Adipose tissue (tissue), 3 donors: ENCODE data around the gene CAPZB. TPM values are rescaled to one million over a fixed set of nuclear protein-coding genes. Genes with fewer than 3 reads are reported as not detected.

Experiments used
- H3K27ac ChIP-seq: one replicate; pipeline ENCODE4 v1.5.1; 2013; ENCODE audit warnings: low read depth, low read length
- WGBS, 3 donors: extraction: QIAGEN DNeasy Blood & Tissue Kit; methylation state at CpG; one replicate each; pipeline ENCODE4 v1.1.7; 2013; 5-methylcytosine and 5-hydroxymethylcytosine counted together
- polyA plus RNA-seq, 3 donors: library from polyadenylated mRNA; stranded (reverse); fragments of 200-250 nt; gene quantifications; one replicate each; pipeline ENCODE4 v1.2.3, GENCODE V29; 2013
- donor health status: healthy with polysubstance abuse.
- donor health status: Bipolar disorder and iron deficiency.
- donor health status: healthy.

Gene CAPZB
- polyA plus RNA-seq, 3 donors, result 69.7 to 265 (median 214) TPM

- no peak overlapping the region for H3K27ac ChIP-seq
- WGBS, 3 donors, result 64 to 89% (median 78%) methylated on average over 5 of the region's 5 CpGs
Observed at GRCh38 chr1:19368964-19369363, 116.4 kb downstream of the CAPZB start.

GRCh38 chr1:19368050-19368449, 117.3 kb downstream of the CAPZB start:
- no peak overlapping the region for H3K27ac ChIP-seq
- WGBS, 3 donors, result 86 to 97% (median 87%) methylated on average over 5 of the region's 5 CpGs

- 70 to 79% (median 76%) methylated on average over 13 of the region's 13 CpGs for WGBS, 3 donors
- H3K27ac ChIP-seq, result no peak overlapping the region
Observed at GRCh38 chr1:19367584-19368041, 117.7 kb downstream of the CAPZB start.

DNA sequence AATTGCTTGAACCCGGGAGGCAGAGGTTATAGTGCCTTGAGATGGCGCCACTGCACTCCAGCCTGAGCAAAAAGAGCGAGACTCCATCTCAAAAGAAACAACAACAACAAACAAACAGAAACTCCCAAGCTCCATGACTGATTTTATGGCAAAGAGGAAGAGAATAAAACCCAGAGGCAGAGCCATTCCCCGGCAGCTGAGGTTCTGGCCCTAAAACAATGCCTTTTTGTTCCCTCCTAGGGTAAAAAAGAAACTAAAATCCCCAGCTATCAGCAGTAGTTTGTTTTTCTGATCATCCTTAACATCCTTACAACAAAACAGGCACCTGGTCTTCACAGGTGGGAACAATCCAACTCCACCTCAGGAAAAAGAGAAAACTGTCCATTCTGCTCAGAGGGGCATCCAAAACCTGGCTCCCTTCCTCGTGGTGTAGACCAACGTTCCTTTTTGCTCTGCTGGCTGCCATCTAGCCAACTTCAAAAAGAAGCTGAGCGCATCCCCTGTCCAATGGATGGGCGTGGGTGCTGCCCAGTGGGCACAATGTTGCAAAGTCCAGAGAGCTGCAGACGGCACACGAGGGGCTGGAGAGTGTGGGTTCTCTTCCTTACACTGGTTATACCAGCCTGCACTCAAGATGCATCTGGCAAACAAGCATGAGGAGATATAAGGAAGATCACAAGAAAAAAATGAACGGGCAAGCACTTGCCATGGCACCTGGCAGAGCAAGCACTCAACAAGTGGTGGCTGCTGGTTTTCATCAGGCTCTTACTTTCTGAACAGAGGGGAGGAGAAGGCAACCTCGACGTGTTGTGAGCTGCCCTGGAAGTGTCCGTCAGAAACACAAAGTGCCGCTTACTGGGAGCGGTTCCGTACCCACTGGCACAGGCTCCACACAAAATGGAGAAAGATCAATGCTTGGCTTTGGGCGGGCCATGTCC, 118.5 kb downstream of the CAPZB start:
- H3K27ac ChIP-seq, result no peak overlapping the region
- 84 to 92% (median 89%) methylated on average over 18 of the region's 18 CpGs for WGBS, 3 donors

DNA sequence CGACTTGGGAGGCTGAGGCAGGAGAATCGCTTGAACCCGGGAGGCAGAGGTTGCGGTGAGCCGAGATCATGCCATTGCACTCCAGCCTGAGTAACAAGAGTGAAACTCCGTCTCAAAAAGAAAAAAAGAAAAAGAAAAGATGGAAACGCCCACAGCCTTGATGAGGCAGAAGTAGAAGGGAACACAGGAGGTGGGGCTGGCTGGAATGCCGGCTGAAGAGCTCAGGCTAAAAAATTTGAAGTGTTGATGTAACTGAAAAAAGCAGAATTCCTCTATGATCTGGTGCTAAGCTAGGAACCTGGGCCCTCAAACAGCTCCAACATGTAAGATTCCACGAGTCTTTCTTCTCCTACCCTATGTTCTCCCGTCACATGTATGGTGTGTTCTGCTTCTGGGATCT, 119.6 kb downstream of the CAPZB start:
- no peak overlapping the region for H3K27ac ChIP-seq
- 65 to 93% (median 84%) methylated on average over 10 of the region's 10 CpGs for WGBS, 3 donors

DNA sequence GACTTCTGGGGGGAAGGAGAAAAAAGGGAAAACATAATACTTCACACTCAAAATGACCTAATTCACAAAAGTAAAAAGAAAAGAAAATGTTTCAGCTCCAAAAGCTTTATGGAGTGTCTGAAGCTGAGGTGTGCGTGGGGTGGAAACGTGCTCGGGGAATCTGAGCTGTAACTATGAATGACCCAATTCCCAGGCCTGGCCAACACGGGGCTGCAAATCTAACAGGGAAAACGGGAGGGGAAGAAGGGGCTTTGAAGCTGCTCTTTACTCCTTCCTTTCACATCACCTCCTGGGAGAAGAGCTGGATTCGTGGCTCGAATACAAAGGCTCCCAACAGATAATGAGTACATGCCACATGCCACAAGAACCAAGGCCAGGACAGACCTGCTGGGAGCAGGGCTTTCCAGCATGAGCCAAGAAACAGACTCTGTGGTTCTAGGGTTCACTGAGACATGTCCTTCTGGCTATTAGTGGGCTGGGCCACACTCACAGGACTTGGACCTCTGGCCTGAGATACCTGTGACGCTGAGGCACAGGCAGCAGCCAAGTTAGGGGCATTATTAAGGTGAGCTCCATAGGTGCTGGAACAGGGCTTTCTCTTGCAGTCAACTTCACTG, 121.7 kb downstream of the CAPZB start:
- H3K27ac ChIP-seq, result no peak overlapping the region
- 66 to 78% (median 69%) methylated on average over 8 of the region's 8 CpGs for WGBS, 3 donors

DNA sequence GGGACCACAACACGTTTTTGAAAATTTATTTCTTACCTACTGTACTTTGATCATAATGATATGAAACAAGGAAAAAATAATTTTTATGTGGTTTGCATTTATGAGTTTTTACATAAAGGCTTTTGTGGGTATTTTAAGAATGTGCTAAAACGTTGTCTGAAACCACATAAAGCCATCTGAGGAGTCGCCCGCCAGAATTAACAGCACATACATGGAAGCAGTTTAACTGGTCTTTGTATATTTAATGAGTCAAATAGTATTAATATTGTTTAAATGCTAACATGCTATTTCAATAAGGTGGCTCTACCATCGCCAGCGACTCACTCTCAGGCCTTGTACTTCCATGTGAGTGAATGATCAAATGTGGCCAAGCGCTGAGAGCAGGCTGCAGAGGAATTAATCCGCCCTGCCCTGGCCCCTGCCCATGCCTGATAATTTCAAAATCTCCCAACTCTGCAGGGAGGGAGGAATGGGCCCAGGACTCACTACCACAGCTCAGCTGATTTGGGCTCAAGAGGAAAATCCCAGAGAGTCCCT, 123.7 kb downstream of the CAPZB start:
- no peak overlapping the region for H3K27ac ChIP-seq
- WGBS, 3 donors, result 64 to 84% (median 72%) methylated on average over 8 of the region's 8 CpGs

DNA sequence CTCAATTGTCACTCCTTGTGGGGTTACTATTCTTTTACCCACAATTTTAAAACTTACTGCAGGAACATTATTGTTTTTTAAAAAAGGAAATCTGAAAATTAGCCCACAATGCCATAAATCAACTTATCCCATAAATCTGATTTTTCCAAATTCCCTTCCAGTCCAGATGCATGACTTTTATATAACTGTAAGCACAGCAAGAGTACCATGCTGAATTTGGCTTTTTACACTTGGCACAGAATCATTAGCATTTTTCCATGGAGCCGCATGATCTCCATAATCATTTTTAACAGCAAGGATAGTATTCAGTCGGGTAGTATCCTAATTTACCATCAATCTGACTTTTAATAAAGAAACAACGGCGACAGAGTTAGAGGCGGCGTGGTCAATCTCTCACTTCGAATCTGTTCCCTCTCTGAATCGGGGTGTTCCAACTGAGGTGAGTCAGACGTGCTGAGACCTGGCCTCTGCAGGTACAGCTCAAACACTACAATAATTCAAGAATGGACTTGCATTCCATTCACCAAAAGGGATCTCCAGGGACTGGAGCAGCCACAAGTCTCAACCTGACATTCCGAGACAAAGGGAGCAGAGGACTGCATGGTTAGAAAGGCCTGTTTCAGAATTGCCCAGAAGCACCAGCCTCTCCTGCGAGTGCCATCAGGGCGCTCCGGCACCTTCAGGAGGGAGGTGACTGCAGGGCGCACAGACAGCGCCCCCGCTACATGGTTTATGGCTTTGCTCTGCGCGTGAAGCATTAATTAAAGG, 124.3 kb downstream of the CAPZB start:
- no peak overlapping the region for H3K27ac ChIP-seq
- 83 to 91% (median 91%) methylated on average over 18 of the region's 18 CpGs for WGBS, 3 donors

DNA sequence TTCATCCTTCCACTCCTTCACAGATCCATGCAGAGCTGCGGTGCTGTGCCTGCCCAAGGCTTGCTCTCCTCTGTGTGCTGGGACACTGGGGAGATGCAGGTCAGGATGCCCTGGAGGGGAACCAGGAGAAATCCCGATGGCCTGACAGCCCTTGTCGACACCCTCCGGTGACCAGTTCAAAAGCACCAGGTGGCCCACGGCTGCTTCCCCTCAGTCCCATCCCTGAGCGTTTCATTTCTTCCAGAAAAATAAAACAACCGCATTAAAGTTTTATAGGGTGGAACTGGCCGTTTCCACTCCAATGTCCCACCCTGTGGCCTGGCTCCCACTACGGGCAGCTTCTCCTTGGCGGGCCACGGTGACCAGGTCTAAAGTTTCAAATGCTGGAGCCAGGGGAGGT, 124.9 kb downstream of the CAPZB start:
- 59 to 86% (median 63%) methylated on average over 11 of the region's 11 CpGs for WGBS, 3 donors
- no peak overlapping the region for H3K27ac ChIP-seq

DNA sequence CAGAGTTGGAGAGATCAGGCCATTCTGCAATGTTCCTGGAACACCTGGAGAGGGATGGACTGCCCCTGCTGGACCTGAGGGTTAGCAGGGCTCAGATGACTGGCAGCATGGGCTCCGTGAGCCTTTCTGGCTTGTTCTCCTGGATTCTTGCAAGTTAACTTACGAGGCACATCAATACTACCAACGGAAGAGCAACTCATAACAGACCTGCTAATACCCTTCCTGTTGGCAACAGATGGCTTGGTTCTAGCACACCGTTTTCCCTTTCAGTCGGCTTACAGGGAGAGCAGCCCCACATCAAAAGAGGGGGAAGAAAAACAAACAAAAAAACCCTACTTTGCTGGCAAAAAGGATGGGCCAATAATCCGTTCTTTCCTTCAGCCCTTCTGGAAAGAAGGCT, 125.3 kb downstream of the CAPZB start:
- 43 to 75% (median 45%) methylated on average over 6 of the region's 6 CpGs for WGBS, 3 donors
- H3K27ac ChIP-seq, result no peak overlapping the region

GRCh38 chr1:19359357-19359756, 126.0 kb downstream of the CAPZB start:
- no peak overlapping the region for H3K27ac ChIP-seq
- WGBS, 3 donors, result 76 to 88% (median 78%) methylated on average over 11 of the region's 11 CpGs

- no peak overlapping the region for H3K27ac ChIP-seq
- WGBS, 3 donors, result 87 to 91% (median 89%) methylated on average over 8 of the region's 8 CpGs
Observed at GRCh38 chr1:19358710-19359109, 126.6 kb downstream of the CAPZB start.

GRCh38 chr1:19357299-19357986, 127.9 kb downstream of the CAPZB start:
- H3K27ac ChIP-seq, result no peak overlapping the region

DNA sequence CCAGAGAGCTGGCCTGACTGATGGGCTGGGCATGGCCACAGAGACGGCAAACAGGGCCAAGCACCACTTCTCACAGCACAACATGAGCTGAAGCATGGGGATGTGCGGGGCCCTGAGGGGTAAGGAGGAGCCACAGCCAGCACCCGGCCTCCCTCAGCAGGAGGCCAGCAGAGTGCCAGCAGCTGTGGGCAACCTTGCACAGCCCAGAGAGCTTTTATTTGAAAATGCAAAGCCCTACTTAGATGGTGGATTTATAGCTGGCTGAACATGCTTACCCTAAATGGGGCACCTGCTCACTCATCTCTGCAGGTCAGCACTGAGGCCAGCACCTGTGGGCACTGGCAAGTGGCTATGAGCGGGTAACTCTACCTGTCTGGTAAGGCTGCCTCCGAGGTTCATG, 129.1 kb downstream of the CAPZB start:
- 93 to 96% (median 95%) methylated on average over 5 of the region's 5 CpGs for WGBS, 3 donors

More at GRCh38 chr1:19357299-19357986, 127.9 kb downstream of the CAPZB start:
- 88 to 92% (median 90%) methylated on average over 13 of the region's 13 CpGs for WGBS, 3 donors

DNA sequence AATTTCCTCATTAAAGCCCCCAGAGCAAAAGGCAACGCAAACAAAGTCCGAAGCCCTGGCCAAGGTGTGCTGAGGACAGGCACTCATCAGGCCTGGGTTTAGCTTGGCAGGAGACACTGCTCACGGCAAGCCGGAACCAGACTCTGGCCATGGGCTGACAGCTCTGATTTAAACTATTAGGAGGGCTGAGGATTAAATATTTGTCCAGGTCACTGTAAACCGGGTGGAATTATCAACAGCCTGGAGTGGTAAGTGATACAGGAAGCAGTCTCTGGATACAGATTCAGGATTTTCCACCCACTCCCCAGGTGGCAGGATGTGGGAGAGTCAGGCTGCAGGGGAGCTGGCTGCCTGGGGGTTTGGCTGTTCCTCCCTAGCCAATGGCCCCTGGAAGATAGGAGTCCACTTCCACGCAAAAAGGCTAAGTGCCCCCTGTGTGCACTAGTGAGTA, 130.8 kb downstream of the CAPZB start:
- 80 to 83% (median 82%) methylated on average over 6 of the region's 6 CpGs for WGBS, 3 donors
- H3K27ac ChIP-seq, result no peak overlapping the region

More for the DNA sequence above, 129.1 kb downstream of the CAPZB start:
- no peak overlapping the region for H3K27ac ChIP-seq

GRCh38 chr1:19353596-19353995, 131.7 kb downstream of the CAPZB start:
- H3K27ac ChIP-seq, result no peak overlapping the region
- WGBS, 3 donors, result 73 to 81% (median 77%) methylated on average over 8 of the region's 8 CpGs

GRCh38 chr1:19352839-19353238, 132.5 kb downstream of the CAPZB start:
- 87 to 91% (median 89%) methylated on average over 14 of the region's 14 CpGs for WGBS, 3 donors
- no peak overlapping the region for H3K27ac ChIP-seq

- no peak overlapping the region for H3K27ac ChIP-seq
- WGBS, 3 donors, result 77 to 82% (median 79%) methylated on average over 10 of the region's 10 CpGs
Observed at GRCh38 chr1:19351873-19352272, 133.5 kb downstream of the CAPZB start.
